Activated naive CD4-positive, alpha-beta T cell treated with Interleukin-2 at 50 U/mL for 16 hours (primary cell): ENCODE results near the gene ANKRD42.

Source experiments
- DNase-seq: peaks from one replicate; pipeline ENCODE4 v3.0.0-alpha.2; 2020

ANKRD42 gene

DNA sequence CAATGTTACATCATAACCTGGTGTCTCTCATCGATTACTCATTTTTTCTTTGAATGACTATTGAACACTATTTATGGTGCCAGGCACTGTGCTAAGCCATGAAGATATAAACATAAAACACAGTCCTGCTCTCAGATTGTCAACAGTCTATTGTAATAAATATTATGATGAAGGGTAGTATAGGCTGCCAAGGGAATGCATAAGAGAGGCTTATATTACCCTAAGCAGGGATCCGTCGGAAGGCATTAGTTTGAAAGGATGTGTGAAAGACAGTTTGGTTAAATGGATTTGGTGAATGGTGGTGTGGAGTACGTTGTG is 99.9 kb downstream of the ANKRD42 start:
- DNase-seq: no peak

DNA sequence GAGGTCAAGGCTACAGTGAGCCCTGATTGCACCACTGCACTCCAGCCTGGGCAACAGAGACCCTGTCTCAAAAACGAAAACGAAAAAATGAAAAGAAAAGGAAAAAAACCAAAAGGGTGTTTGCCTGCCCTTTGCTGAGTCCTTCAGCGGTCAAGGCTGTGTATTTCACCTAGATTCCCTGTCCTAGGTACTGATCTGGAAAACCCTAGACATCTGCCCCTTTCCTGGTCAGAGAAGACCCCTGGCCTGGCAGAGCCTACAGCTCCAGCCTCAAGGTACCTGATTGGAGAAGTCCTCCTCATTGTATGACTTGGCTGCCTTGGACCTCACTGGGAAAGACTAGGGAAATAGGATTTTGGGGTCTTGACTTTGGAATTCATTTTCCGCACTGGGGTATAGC is 100.7 kb downstream of the ANKRD42 start:
- no peak for DNase-seq
